Bronchial epithelial cell (primary cell): ENCODE results near the gene SSR4. TPM values are rescaled to one million over a fixed set of nuclear protein-coding genes. Genes with fewer than 3 reads are reported as not detected.
"Not testable (repeated sequence)": the region's sequence is repeated elsewhere in the genome, so short reads cannot be mapped to it uniquely, and the experiment has no call there.

ENCODE experiments used
- DNase-seq: peaks from one replicate; pipeline ENCODE4 v3.0.0-alpha.2; 2010; ENCODE audit warnings: low read depth
- FAIRE-seq: peaks from 2 replicates; lab custom pipeline; 2011; peaks lifted over from hg19 to GRCh38; lab: Jason Lieb, UNC
- H3K27me3 ChIP-seq: 2 replicates; pipeline ENCODE4 v1.5.1; 2011; ENCODE audit warnings: low read length; ENCODE audit not compliant: control insufficient read depth, insufficient read depth
- H3K36me3 ChIP-seq: 2 replicates; pipeline ENCODE4 v1.5.1; 2011; ENCODE audit warnings: low read length; ENCODE audit not compliant: control insufficient read depth, insufficient read depth
- H3K4me3 ChIP-seq: 2 replicates; pipeline ENCODE4 v1.5.1; 2011; ENCODE audit warnings: mild to moderate bottlenecking, low read depth, low read length, control low read depth
- total RNA-seq: library from RNA; depleted of rRNA; stranded (reverse); fragments of >200 nt; gene quantifications from 2 replicates; pipeline ENCODE4 v1.2.1, GENCODE V29; 2014
- TF ChIP-seq, protein P1 (sequence below): IDR thresholded peaks from 2 replicates; pipeline ENCODE4 v1.5.1; 2011; ENCODE audit warnings: mild to moderate bottlenecking, moderate library complexity, low read length, control low read depth, inconsistent platforms; ENCODE audit not compliant: insufficient read depth, severe bottlenecking

Gene SSR4
- total RNA-seq, 1 donor from 2014 or later, result 136 TPM

- TF ChIP-seq, protein P1, sequence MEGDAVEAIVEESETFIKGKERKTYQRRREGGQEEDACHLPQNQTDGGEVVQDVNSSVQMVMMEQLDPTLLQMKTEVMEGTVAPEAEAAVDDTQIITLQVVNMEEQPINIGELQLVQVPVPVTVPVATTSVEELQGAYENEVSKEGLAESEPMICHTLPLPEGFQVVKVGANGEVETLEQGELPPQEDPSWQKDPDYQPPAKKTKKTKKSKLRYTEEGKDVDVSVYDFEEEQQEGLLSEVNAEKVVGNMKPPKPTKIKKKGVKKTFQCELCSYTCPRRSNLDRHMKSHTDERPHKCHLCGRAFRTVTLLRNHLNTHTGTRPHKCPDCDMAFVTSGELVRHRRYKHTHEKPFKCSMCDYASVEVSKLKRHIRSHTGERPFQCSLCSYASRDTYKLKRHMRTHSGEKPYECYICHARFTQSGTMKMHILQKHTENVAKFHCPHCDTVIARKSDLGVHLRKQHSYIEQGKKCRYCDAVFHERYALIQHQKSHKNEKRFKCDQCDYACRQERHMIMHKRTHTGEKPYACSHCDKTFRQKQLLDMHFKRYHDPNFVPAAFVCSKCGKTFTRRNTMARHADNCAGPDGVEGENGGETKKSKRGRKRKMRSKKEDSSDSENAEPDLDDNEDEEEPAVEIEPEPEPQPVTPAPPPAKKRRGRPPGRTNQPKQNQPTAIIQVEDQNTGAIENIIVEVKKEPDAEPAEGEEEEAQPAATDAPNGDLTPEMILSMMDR, result no peak
- no peak overlapping the region for H3K4me3 ChIP-seq
- FAIRE-seq (no peak), DNase-seq (no peak)
- H3K36me3 ChIP-seq, result no peaks in the 10 kb centered on the region
- H3K27me3 ChIP-seq, result no peaks in the 10 kb centered on the region
Measured at GRCh38 chrX:153813161-153813560, 18.7 kb downstream of the SSR4 start.

- no peak overlapping the region for H3K4me3 ChIP-seq
- no peak for DNase-seq
- no peak for FAIRE-seq
- H3K27me3 ChIP-seq, result no peaks in the 10 kb centered on the region
- no peaks in the 10 kb centered on the region for H3K36me3 ChIP-seq
- TF ChIP-seq, protein P1, result no peak
Measured at GRCh38 chrX:153814591-153815315, 20.3 kb downstream of the SSR4 start.

DNA sequence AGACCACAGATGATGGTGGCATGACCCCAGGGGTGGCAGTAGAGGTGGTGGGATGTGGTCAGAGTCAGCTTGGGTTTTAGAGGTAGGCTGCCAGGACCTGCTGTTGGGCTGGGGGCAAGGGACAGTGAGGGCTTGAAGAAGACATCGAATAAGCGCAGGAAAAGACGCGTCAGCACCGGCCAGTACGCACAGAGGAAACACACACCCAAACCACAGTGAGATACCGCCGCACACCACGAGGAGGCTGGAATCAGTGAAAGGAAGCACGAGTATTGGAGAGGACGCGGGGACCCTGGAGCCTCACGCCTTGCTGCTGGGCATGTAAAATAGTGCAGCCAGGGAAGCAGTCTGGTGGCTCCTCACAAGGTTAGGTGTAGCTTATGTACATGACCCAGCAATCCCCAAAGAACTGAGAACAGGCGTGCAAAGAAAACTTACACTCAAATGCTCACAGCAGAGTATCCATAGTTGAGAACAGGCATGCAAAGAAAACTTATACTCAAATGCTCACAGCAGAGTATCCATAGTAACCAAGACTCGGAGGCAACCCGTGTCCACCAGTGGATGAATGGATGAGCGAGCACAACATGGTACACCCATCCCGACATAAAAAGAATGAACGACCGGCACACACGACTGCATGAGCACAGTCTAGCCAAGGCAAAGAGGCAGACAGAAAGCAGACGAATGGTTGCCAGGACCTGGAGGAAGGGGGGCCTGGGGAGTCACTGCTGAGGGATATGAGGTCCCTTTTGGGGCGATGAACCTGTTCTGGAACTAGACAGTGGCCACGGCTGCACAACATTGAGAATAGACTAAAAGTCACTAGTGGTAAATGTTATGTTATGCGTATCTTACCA lies 22.6 kb downstream of the SSR4 start:
- DNase-seq (no peak), FAIRE-seq (peak; percentile 68)
- Histone ChIP-seq H3K36me3 (no peaks in the 10 kb centered on the region), H3K27me3 (no peaks in the 10 kb centered on the region), H3K4me3 (no peak overlapping the region)
- TF ChIP-seq, protein P1, result no peak

DNA sequence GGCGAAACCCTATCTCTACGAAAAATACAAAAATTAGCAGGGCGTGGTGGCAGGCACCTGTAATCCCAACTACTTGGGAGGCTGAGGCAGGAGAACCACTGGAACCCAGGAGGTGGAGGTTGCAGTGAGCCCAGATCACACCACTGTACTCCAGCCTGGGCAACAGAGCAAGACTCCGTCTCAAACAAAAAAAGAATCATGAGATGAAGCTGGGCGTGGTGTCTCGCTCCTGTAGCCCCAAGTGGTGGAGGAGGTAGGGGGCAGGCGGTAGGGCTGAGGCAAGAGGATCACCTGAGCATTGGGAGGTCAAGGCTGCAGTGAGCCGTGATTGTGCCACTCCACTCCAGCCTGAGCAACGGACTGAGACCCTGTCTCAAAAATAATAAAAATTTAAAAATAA lies 23.6 kb downstream of the SSR4 start:
- not testable (repeated sequence) for H3K36me3 ChIP-seq, FAIRE-seq, H3K27me3 ChIP-seq

GRCh38 chrX:153818571-153819383 lies 24.3 kb downstream of the SSR4 start:
- no peak overlapping the region for H3K4me3 ChIP-seq
- DNase-seq, result no peak
- no peak for FAIRE-seq
- no peaks in the 10 kb centered on the region for H3K27me3 ChIP-seq
- H3K36me3 ChIP-seq, result no peaks in the 10 kb centered on the region
- TF ChIP-seq, protein P1, result no peak

More for the DNA sequence above, 23.6 kb downstream of the SSR4 start:
- DNase-seq, H3K4me3 ChIP-seq: not testable (repeated sequence)
